HG03460 (cell line): ENCODE measurements around the gene MAP3K5.
"Not testable (repeated sequence)": the region's sequence is repeated elsewhere in the genome, so short reads cannot be mapped to it uniquely, and the experiment has no call there.

ENCODE experiments used
- ATAC-seq: cut with Tn5 transposase; IDR thresholded peaks from one replicate; pipeline ENCODE4 v1.9.1; 2021; ENCODE audit not compliant: unreplicated experiment

MAP3K5 gene

GRCh38 chr6:136772685-136773472 lies 19.4 kb downstream of the MAP3K5 start:
- peak; percentile 67 for ATAC-seq

- ATAC-seq: no peak
Measured at GRCh38 chr6:136771306-136771705, 21.0 kb downstream of the MAP3K5 start.

- ATAC-seq: no peak
Measured at GRCh38 chr6:136769759-136770158, 22.5 kb downstream of the MAP3K5 start.

- no peak for ATAC-seq
Measured at GRCh38 chr6:136769124-136769523, 23.2 kb downstream of the MAP3K5 start.

GRCh38 chr6:136767570-136768309 lies 24.5 kb downstream of the MAP3K5 start:
- ATAC-seq: no peak

- no peak for ATAC-seq
Measured at GRCh38 chr6:136767103-136767502, 25.2 kb downstream of the MAP3K5 start.

GRCh38 chr6:136766274-136766673 lies 26.0 kb downstream of the MAP3K5 start:
- no peak for ATAC-seq

- peak; percentile 37 for ATAC-seq
Measured at GRCh38 chr6:136764517-136764993, 27.7 kb downstream of the MAP3K5 start.

GRCh38 chr6:136763716-136764516 lies 28.4 kb downstream of the MAP3K5 start:
- peak; percentile 39 for ATAC-seq

GRCh38 chr6:136763255-136763654 lies 29.0 kb downstream of the MAP3K5 start:
- ATAC-seq: peak; percentile 35

- no peak for ATAC-seq
Measured at GRCh38 chr6:136762022-136762975, 30.0 kb downstream of the MAP3K5 start.

- ATAC-seq: peak; percentile 22
Measured at GRCh38 chr6:136761227-136761922, 30.9 kb downstream of the MAP3K5 start.

- ATAC-seq: not testable (repeated sequence)
Measured at GRCh38 chr6:136760781-136761180, 31.5 kb downstream of the MAP3K5 start.

- ATAC-seq: no peak
Measured at GRCh38 chr6:136757150-136757549, 35.1 kb downstream of the MAP3K5 start.

- ATAC-seq: no peak
Measured at GRCh38 chr6:136754820-136755219, 37.5 kb downstream of the MAP3K5 start.

- ATAC-seq: no peak
Measured at GRCh38 chr6:136753624-136754023, 38.7 kb downstream of the MAP3K5 start.

- no peak for ATAC-seq
Measured at GRCh38 chr6:136752554-136752953, 39.7 kb downstream of the MAP3K5 start.

- ATAC-seq: no peak
Measured at GRCh38 chr6:136751991-136752390, 40.3 kb downstream of the MAP3K5 start.

GRCh38 chr6:136751522-136751956 lies 40.7 kb downstream of the MAP3K5 start:
- ATAC-seq: peak; percentile 90
